SK-N-SH treated with all-trans-retinoic acid at 6 μM for 48 hours (cell line): Measurements from ENCODE around the gene ZNF554.

Experiments
- ATAC-seq: fragments of 200-7000 bp; cut with Tn5 transposase; 3 replicates; pipeline ENCODE4 v1.9.1; 2020; ENCODE audit warnings: mild to moderate bottlenecking, moderate library complexity
- BACH2 ChIP-seq: fragments of 250-450 bp; sonication (Bioruptor Pico); IDR thresholded peaks from 2 replicates; pipeline ENCODE4 v1.9.0; 2021; ENCODE audit warnings: mild to moderate bottlenecking, borderline replicate concordance
- CSDC2 ChIP-seq: fragments of 250-450 bp; sonication (Bioruptor Pico); IDR thresholded peaks from 2 replicates; pipeline ENCODE4 v1.5.0; 2020; ENCODE audit warnings: mild to moderate bottlenecking, moderate library complexity
- CSRNP3 ChIP-seq: fragments of 250-450 bp; sonication (Bioruptor Pico); IDR thresholded peaks from 2 replicates; pipeline ENCODE4 v1.5.1; 2021; ENCODE audit warnings: mild to moderate bottlenecking, moderate library complexity
- GLIS3 ChIP-seq: fragments of 250-450 bp; sonication (Bioruptor Pico); IDR thresholded peaks from 2 replicates; pipeline ENCODE4 v1.5.0; 2020; ENCODE audit warnings: mild to moderate bottlenecking, moderate library complexity
- ISL1 ChIP-seq: fragments of 250-450 bp; sonication (Bioruptor Pico); IDR thresholded peaks from 2 replicates; pipeline ENCODE4 v2.1.2; 2022; ENCODE audit warnings: mild to moderate bottlenecking, moderate library complexity
- OSR1 ChIP-seq: fragments of 250-450 bp; sonication (Bioruptor Pico); IDR thresholded peaks from 2 replicates; pipeline ENCODE4 v1.8.0; 2022; ENCODE audit warnings: moderate library complexity, mild to moderate bottlenecking, inconsistent platforms
- PPARA ChIP-seq: fragments of 250-450 bp; sonication (Bioruptor Pico); IDR thresholded peaks from 2 replicates; pipeline ENCODE4 v1.5.0; 2020; ENCODE audit warnings: mild to moderate bottlenecking, borderline replicate concordance
- RARB ChIP-seq: fragments of 250-450 bp; sonication (Bioruptor Pico); IDR thresholded peaks from 2 replicates; pipeline ENCODE4 v1.8.0; 2021; ENCODE audit warnings: mild to moderate bottlenecking, moderate library complexity
- SNAI2 ChIP-seq: fragments of 250-450 bp; sonication (Bioruptor Pico); IDR thresholded peaks from 2 replicates; pipeline ENCODE4 v1.5.0; 2020; ENCODE audit warnings: mild to moderate bottlenecking, moderate library complexity
- TCF4 ChIP-seq: fragments of 250-450 bp; sonication (Bioruptor Pico); IDR thresholded peaks from 2 replicates; pipeline ENCODE4 v1.8.0; 2021; ENCODE audit warnings: mild to moderate bottlenecking, moderate library complexity, borderline replicate concordance
- TOX ChIP-seq: fragments of 250-450 bp; sonication (Bioruptor Pico); IDR thresholded peaks from 2 replicates; pipeline ENCODE4 v1.8.0; 2021; ENCODE audit warnings: mild to moderate bottlenecking, moderate library complexity, borderline replicate concordance
- TSHZ2 ChIP-seq: fragments of 250-450 bp; sonication (Bioruptor Pico); IDR thresholded peaks from 2 replicates; pipeline ENCODE4 v1.5.0; 2020; ENCODE audit warnings: mild to moderate bottlenecking, moderate library complexity
- ZC3H10 ChIP-seq: fragments of 250-450 bp; sonication (Bioruptor Pico); IDR thresholded peaks from 2 replicates; pipeline ENCODE4 v1.5.1; 2021; ENCODE audit warnings: mild to moderate bottlenecking, moderate library complexity
- ZFP3 ChIP-seq: fragments of 250-450 bp; sonication (Bioruptor Pico); IDR thresholded peaks from 2 replicates; pipeline ENCODE4 v1.5.0; 2020; ENCODE audit warnings: mild to moderate bottlenecking, moderate library complexity
- ZFP30 ChIP-seq: fragments of 450-650 bp; formaldehyde crosslinking; IDR thresholded peaks from 2 replicates; pipeline ENCODE4 v1.5.0; 2022; ENCODE audit warnings: mild to moderate bottlenecking, moderate library complexity
- ZNF565 ChIP-seq: fragments of 450-650 bp; formaldehyde crosslinking; conservative IDR thresholded peaks from 2 replicates; pipeline ENCODE4 v1.5.0; 2020; ENCODE audit warnings: low read depth, mild to moderate bottlenecking, moderate library complexity
- ZNF70 ChIP-seq: fragments of 450-650 bp; formaldehyde crosslinking; IDR thresholded peaks from 2 replicates; pipeline ENCODE4 v1.5.0; 2020; ENCODE audit warnings: mild to moderate bottlenecking, moderate library complexity
- TF ChIP-seq, protein P1 (sequence below): fragments of 250-450 bp; sonication (Bioruptor Pico); IDR thresholded peaks from 2 replicates; pipeline ENCODE4 v1.5.1; 2020; ENCODE audit warnings: low read depth, mild to moderate bottlenecking, moderate library complexity
- TF ChIP-seq, protein P2 (sequence below): fragments of 250-450 bp; sonication (Bioruptor Pico); IDR thresholded peaks from 2 replicates; pipeline ENCODE4 v1.8.0; 2020; ENCODE audit warnings: mild to moderate bottlenecking, moderate library complexity, borderline replicate concordance
- TF ChIP-seq, protein P3 (sequence below): fragments of 250-450 bp; sonication (Bioruptor Pico); IDR thresholded peaks from 2 replicates; pipeline ENCODE4 v1.8.0; 2021; ENCODE audit warnings: low read depth, mild to moderate bottlenecking, moderate library complexity, borderline replicate concordance

Gene ZNF554

DNA sequence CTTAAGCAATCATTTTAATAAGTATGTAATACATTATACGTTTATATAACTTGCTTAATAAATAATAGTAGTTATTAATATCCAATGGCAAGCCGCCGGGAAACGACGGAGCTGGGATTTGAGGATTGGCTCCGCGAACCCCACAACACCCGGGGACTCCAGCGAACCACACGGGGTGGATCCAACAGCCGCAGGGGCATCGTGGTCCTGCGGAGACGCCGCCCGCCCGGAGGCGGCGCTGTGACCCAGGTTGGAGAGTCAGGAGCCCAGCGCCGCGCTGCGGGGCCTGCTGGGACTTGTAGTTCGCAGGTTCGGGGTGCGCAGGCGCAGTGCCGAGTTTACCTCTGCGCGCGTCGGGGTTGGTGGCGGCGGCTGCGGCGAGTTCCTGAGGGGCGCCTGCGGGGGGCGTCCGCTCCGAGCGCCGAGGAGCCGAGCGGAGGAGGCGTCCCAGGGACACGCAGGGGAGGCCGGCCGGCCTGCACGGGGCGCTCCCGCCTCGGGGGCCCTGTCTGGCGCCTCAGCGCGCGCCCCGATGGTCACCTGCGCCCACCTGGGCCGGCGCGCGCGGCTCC is at the start of gene ZNF554:
ZNF554 (plus strand) TSS at position 329 of the 572 bp plus-strand sequence; CDS start at position 533, 204 bp downstream.
- ATAC-seq, result peak; percentile 98

GRCh38 chr19:2770055-2771013 is 49.3 kb upstream of the ZNF554 start:
- no peak for ATAC-seq
- TF ChIP-seq RARB (CRISPR knock-in tag), result no peak
- no peak for TF ChIP-seq TCF4 (CRISPR knock-in tag)
- no peak for TF ChIP-seq ZFP3 (CRISPR knock-in tag)
- TF ChIP-seq, protein P1, sequence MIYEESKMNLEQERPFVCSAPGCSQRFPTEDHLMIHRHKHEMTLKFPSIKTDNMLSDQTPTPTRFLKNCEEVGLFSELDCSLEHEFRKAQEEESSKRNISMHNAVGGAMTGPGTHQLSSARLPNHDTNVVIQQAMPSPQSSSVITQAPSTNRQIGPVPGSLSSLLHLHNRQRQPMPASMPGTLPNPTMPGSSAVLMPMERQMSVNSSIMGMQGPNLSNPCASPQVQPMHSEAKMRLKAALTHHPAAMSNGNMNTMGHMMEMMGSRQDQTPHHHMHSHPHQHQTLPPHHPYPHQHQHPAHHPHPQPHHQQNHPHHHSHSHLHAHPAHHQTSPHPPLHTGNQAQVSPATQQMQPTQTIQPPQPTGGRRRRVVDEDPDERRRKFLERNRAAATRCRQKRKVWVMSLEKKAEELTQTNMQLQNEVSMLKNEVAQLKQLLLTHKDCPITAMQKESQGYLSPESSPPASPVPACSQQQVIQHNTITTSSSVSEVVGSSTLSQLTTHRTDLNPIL (CRISPR knock-in tag), result no peak

More for the DNA sequence above, at the start of gene ZNF554:
- peak; percentile 28; the same call in 1 of the 2 replicates for TF ChIP-seq TSHZ2 (CRISPR knock-in tag)
- 0 out of 2 replicates have a peak, but pooled peaks have one; percentile 37 for TF ChIP-seq ZFP3 (CRISPR knock-in tag)
- TF ChIP-seq PPARA (CRISPR knock-in tag), result no peak

GRCh38 chr19:2771786-2772674 is 47.6 kb upstream of the ZNF554 start:
- TF ChIP-seq ZNF565 (CRISPR knock-in tag), result no peak
- no peak for TF ChIP-seq ZNF70 (CRISPR knock-in tag)
- TF ChIP-seq, protein P2, sequence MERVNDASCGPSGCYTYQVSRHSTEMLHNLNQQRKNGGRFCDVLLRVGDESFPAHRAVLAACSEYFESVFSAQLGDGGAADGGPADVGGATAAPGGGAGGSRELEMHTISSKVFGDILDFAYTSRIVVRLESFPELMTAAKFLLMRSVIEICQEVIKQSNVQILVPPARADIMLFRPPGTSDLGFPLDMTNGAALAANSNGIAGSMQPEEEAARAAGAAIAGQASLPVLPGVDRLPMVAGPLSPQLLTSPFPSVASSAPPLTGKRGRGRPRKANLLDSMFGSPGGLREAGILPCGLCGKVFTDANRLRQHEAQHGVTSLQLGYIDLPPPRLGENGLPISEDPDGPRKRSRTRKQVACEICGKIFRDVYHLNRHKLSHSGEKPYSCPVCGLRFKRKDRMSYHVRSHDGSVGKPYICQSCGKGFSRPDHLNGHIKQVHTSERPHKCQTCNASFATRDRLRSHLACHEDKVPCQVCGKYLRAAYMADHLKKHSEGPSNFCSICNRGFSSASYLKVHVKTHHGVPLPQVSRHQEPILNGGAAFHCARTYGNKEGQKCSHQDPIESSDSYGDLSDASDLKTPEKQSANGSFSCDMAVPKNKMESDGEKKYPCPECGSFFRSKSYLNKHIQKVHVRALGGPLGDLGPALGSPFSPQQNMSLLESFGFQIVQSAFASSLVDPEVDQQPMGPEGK (CRISPR knock-in tag), result no peak
- TF ChIP-seq ZC3H10, result no peak
- TF ChIP-seq GLIS3, result no peak
- TF ChIP-seq, protein P1 (CRISPR knock-in tag), result no peak
- no peak for TF ChIP-seq ZFP3 (CRISPR knock-in tag)
- TF ChIP-seq OSR1 (CRISPR knock-in tag), result no peak
- TF ChIP-seq TOX (CRISPR knock-in tag), result no peak
- no peak for TF ChIP-seq CSDC2
- TF ChIP-seq, protein P3, sequence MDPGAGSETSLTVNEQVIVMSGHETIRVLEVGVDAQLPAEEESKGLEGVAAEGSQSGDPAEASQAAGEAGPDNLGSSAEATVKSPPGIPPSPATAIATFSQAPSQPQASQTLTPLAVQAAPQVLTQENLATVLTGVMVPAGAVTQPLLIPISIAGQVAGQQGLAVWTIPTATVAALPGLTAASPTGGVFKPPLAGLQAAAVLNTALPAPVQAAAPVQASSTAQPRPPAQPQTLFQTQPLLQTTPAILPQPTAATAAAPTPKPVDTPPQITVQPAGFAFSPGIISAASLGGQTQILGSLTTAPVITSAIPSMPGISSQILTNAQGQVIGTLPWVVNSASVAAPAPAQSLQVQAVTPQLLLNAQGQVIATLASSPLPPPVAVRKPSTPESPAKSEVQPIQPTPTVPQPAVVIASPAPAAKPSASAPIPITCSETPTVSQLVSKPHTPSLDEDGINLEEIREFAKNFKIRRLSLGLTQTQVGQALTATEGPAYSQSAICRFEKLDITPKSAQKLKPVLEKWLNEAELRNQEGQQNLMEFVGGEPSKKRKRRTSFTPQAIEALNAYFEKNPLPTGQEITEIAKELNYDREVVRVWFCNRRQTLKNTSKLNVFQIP (CRISPR knock-in tag), result no peak
- no peak for TF ChIP-seq BACH2 (CRISPR knock-in tag)
- TF ChIP-seq CSRNP3 (CRISPR knock-in tag), result no peak
- TF ChIP-seq ZFP30 (CRISPR knock-in tag), result no peak
- no peak for TF ChIP-seq SNAI2
- no peak for TF ChIP-seq ISL1 (CRISPR knock-in tag)
- no peak for TF ChIP-seq RARB (CRISPR knock-in tag)
- no peak for TF ChIP-seq PPARA (CRISPR knock-in tag)
- ATAC-seq, result no peak
